Uterus (tissue), 2 donors: ENCODE results near the gene NEK4.

ENCODE experiments used
- POLR2A ChIP-seq, 2 donors: fragments of 450-650 bp; IDR thresholded peaks; one replicate each; pipeline ENCODE4 v1.6.1; 2016; ENCODE audit warnings: antibody characterized with exemption in 2 of 2, mild to moderate bottlenecking in 1 of 2, moderate library complexity in 1 of 2
- TF ChIP-seq, protein P1 (sequence below), 4 experiments: fragments of 200-600 bp in 2 of 4; fragments of 450-650 bp in 2 of 4; sonication (generic) in 2 of 4; IDR thresholded peaks; one replicate each; pipeline ENCODE4 v1.5.1; 2016 to 2019; ENCODE audit warnings: antibody characterized with exemption in 4 of 4, mild to moderate bottlenecking in 2 of 4, moderate library complexity in 1 of 4

DNA sequence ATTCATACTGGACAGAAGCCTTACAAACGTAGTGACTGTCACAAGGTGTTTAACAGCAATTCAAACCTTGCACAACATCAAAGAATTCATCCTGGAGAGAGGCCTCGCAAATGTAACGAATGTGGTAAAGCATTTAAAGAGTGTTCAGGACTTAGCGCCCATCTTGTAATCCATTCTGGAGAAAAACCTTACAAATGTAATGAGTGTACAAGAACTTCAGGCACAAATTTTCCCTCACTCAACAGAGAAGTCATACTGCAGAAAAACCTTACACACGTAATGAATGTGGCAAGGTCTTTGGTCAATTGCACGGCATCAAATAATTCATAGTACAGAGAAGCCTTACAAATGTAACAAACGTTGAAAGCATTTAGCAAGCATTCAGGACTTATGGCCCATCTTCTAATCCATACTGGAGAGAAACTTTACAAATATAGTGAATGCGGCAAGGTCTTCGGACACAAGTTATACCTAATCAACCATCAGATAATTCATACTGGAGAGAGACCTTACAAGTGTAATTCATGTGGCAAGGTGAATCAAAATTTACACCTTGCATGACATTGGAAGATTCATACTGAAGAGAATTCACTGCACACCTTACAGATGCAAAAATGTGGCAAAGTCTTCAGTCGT lies 37.4 kb downstream of the NEK4 start:
- TF ChIP-seq, protein P1, sequence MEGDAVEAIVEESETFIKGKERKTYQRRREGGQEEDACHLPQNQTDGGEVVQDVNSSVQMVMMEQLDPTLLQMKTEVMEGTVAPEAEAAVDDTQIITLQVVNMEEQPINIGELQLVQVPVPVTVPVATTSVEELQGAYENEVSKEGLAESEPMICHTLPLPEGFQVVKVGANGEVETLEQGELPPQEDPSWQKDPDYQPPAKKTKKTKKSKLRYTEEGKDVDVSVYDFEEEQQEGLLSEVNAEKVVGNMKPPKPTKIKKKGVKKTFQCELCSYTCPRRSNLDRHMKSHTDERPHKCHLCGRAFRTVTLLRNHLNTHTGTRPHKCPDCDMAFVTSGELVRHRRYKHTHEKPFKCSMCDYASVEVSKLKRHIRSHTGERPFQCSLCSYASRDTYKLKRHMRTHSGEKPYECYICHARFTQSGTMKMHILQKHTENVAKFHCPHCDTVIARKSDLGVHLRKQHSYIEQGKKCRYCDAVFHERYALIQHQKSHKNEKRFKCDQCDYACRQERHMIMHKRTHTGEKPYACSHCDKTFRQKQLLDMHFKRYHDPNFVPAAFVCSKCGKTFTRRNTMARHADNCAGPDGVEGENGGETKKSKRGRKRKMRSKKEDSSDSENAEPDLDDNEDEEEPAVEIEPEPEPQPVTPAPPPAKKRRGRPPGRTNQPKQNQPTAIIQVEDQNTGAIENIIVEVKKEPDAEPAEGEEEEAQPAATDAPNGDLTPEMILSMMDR (IDR thresholded peaks at IDR 0.05), result no peak
- no peak for TF ChIP-seq POLR2A (IDR thresholded peaks at IDR 0.05)
